Measurements from ENCODE around the gene CDKN1B. TPM values are rescaled to one million over a fixed set of nuclear protein-coding genes. Genes with fewer than 3 reads are reported as not detected.

CDKN1B gene
- total RNA-seq, 1 experiment from 2014 or later, result 27.7 TPM

- Histone ChIP-seq H2BK5ac (ENCODE audit: insufficient read length, low read length) (no peak overlapping the region), H3K4ac (ENCODE audit: low read depth, low read length) (no peak overlapping the region), H3K9ac (ENCODE audit: extremely low read depth, insufficient read length, low read length) (no peak overlapping the region), H4K20me1 (ENCODE audit: control insufficient read depth, insufficient read depth, insufficient read length) (no peaks in the 10 kb centered on the region), H4K5ac (ENCODE audit: insufficient read length, low read depth, low read length) (no peak overlapping the region), H2AK5ac (ENCODE audit: insufficient read length, low read length) (no peak overlapping the region), H3T11ph (ENCODE audit: low read length) (no peak overlapping the region), H3K56ac (ENCODE audit: insufficient read length, low read depth, low read length) (no peak overlapping the region), H2BK12ac (ENCODE audit: insufficient read length, low read depth, low read length) (no peak overlapping the region), H3K23me2 (ENCODE audit: insufficient read length, low read depth, low read length, poor library complexity, severe bottlenecking) (no peaks in the 10 kb centered on the region), H3K4me2 (ENCODE audit: insufficient read depth, insufficient read length, low read length) (no peak overlapping the region), H3K23ac (ENCODE audit: insufficient read length, low read depth, low read length) (no peak overlapping the region), H3K4me1 (ENCODE audit: insufficient read depth, low read length) (no peaks in the 10 kb centered on the region; the same call in 1 of the 2 replicates), H4K91ac (ENCODE audit: insufficient read length, low read depth, low read length) (no peak overlapping the region), H4K8ac (replicated peaks; ENCODE audit: insufficient read length, low read depth, low read length) (no peak overlapping the region), H3K18ac (ENCODE audit: insufficient read length, low read depth, low read length) (no peak overlapping the region), H3K27ac (ENCODE audit: insufficient read length, low read depth, low read length) (no peak overlapping the region), H2BK20ac (ENCODE audit: low read depth, low read length, poor library complexity, severe bottlenecking) (no peak overlapping the region), H3K9me3 (ENCODE audit: control insufficient read depth, low read depth, low read length) (no peaks in the 10 kb centered on the region), H2BK120ac (ENCODE audit: low read depth, low read length, poor library complexity, severe bottlenecking) (no peak overlapping the region), H2BK15ac (ENCODE audit: low read depth, low read length) (no peak overlapping the region), H3K79me1 (ENCODE audit: insufficient read depth, low read depth, low read length, poor library complexity, severe bottlenecking) (no peaks in the 10 kb centered on the region), H3K79me2 (ENCODE audit: insufficient read depth, low read length) (no peaks in the 10 kb centered on the region), H3K14ac (ENCODE audit: insufficient read depth, low read length) (no peak overlapping the region), H3K27me3 (ENCODE audit: insufficient read depth, low read length) (no peaks in the 10 kb centered on the region), H2AFZ (ENCODE audit: low read length) (no peak overlapping the region)
- no peaks in the 10 kb centered on the region for H3K27me3 Mint-ChIP-seq (ENCODE audit: low read depth)
- no peaks in the 10 kb centered on the region for H3K36me3 Mint-ChIP-seq (ENCODE audit: insufficient read depth in 1 of 3, low read depth in 3 of 3)
- peak; percentile 100; the same call in 2 of the 3 replicates for TF ChIP-seq CTCF (conservative IDR thresholded peaks at IDR 0.05)
- H3K9me3 Mint-ChIP-seq, result no peaks in the 10 kb centered on the region
- peak; percentile 73 for DNase-seq
- no peak overlapping the region for H3K4me3 Mint-ChIP-seq
- H3K27ac Mint-ChIP-seq, result no peak overlapping the region
- peaks cover 22 to 24% of the 10 kb centered on the region in 2 experiments for H3K4me1 Mint-ChIP-seq
- WGBS (ENCODE audit: extremely low coverage, insufficient read length, low lambda C conversion rate), result no CpG with 5 or more reads among the region's 7 CpGs
Observed at GRCh38 chr12:12704593-12705230, 12.5 kb upstream of the CDKN1B start.

Measured in H9 (cell line).